ENCODE data around the gene FMO2.

Gene FMO2

DNA sequence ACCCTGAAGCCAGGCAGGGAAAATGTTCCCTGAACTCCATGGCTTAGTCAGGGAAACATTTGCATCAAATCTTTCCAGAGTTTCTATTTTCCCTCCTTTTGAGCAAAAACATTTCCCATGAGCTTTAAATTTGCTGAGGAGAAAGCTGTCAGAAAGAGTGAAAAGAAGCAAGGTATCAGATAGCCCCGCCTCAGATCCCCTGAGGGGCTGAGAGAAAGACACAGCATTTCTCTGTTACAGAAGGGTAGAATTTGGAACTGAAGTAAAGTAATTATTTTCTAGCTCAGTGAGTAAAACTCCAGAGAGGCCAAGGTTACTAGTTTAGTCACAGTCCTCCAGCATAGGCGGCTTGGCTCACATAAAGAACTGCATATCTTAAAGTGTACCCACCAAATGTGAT is 73.8 kb downstream of the FMO2 start:
- DNase-seq: no peak

Measured in CD4-positive, alpha-beta T cell treated with Interleukin-12 subunit alpha and Interleukin-12 subunit beta, for 1 hour (primary cell).